ENCODE results near the gene CCDC88C.
"Not testable (repeated sequence)": the region's sequence is repeated elsewhere in the genome, so short reads cannot be mapped to it uniquely, and the experiment has no call there.

CCDC88C gene

GRCh38 chr14:91264151-91265150 is 153.2 kb downstream of the CCDC88C start:
- DNase-seq (ENCODE audit: low spot score): peak; percentile 61

GRCh38 chr14:91263329-91263728 is 154.3 kb downstream of the CCDC88C start:
- DNase-seq (ENCODE audit: low spot score): no peak

GRCh38 chr14:91261986-91262549 is 155.6 kb downstream of the CCDC88C start:
- no peak for DNase-seq (ENCODE audit: low spot score)

GRCh38 chr14:91261115-91261514 is 156.5 kb downstream of the CCDC88C start:
- DNase-seq (ENCODE audit: low spot score): no peak

GRCh38 chr14:91258876-91259275 is 158.7 kb downstream of the CCDC88C start:
- no peak for DNase-seq (ENCODE audit: low spot score)

GRCh38 chr14:91258011-91258618 is 159.5 kb downstream of the CCDC88C start:
- DNase-seq (ENCODE audit: low spot score): no peak

GRCh38 chr14:91257328-91258010 is 160.2 kb downstream of the CCDC88C start:
- no peak for DNase-seq (ENCODE audit: low spot score)

- no peak for DNase-seq (ENCODE audit: low spot score)
These were observed 161.0 kb downstream of the CCDC88C start for GRCh38 chr14:91256661-91257060.

GRCh38 chr14:91255026-91255695 is 162.5 kb downstream of the CCDC88C start:
- DNase-seq (ENCODE audit: low spot score): no peak

- DNase-seq (ENCODE audit: low spot score): no peak
These were observed 163.2 kb downstream of the CCDC88C start for GRCh38 chr14:91254461-91254860.

GRCh38 chr14:91253795-91254323 is 163.8 kb downstream of the CCDC88C start:
- no peak for DNase-seq (ENCODE audit: low spot score)

- peak; percentile 72 for DNase-seq (ENCODE audit: low spot score)
These were observed 164.5 kb downstream of the CCDC88C start for GRCh38 chr14:91252871-91253794.

- DNase-seq (ENCODE audit: low spot score): no peak
These were observed 166.7 kb downstream of the CCDC88C start for GRCh38 chr14:91250912-91251311.

GRCh38 chr14:91249841-91250616 is 167.6 kb downstream of the CCDC88C start:
- peak; percentile 67 for DNase-seq (ENCODE audit: low spot score)

- no peak for DNase-seq (ENCODE audit: low spot score)
These were observed 171.4 kb downstream of the CCDC88C start for GRCh38 chr14:91246051-91246852.

GRCh38 chr14:91245616-91246015 is 172.0 kb downstream of the CCDC88C start:
- not testable (repeated sequence) for DNase-seq (ENCODE audit: low spot score)

- no peak for DNase-seq (ENCODE audit: low spot score)
These were observed 172.6 kb downstream of the CCDC88C start for GRCh38 chr14:91245029-91245428.

- peak; percentile 73 for DNase-seq (ENCODE audit: low spot score)
These were observed 173.1 kb downstream of the CCDC88C start, which contains the start of gene GPR68 for GRCh38 chr14:91244501-91244901. GPR68 (minus strand) TSS chr14:91244704; CDS start chr14:91235050, 9,654 bp downstream.

Measured in ecto neural progenitor cell (in vitro differentiated cells).